ENCODE measurements around the gene GRIN2A. TPM values are rescaled to one million over a fixed set of nuclear protein-coding genes. Genes with fewer than 3 reads are reported as not detected.

The GRIN2A gene
- total and polyA plus RNA-seq, 2 experiments from 2014 or later, result not detected

DNA sequence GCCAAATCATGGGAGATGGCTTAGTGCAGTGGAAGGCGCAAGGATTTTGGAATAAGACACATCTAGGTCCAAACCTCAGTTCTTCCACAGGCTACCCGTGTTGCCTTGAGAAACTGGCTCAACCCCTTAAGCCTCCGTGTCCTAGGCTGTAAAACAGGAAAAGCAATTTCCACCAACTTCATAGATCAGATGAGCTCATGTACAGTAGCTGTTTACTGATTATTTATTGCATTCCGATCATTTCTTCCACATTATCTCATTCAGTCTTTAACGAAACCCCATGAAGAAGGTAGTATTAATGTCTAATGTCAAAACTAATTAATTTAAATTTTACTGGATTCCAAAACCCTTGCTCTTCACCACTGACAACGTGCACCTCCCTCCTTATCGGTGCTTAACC, 231.6 kb downstream of the GRIN2A start:
- Histone ChIP-seq H3K9ac (no peak overlapping the region), H3K9me3 (ENCODE audit: low read depth) (no peaks in the 10 kb centered on the region), H3K4me3 (no peak overlapping the region), H2AFZ (no peak overlapping the region), H3K4me2 (ENCODE audit: unreplicated experiment) (no peak overlapping the region), H3K27me3 (replicated peaks; ENCODE audit: insufficient read depth) (no peaks in the 10 kb centered on the region), H3K79me2 (ENCODE audit: insufficient read depth) (no peaks in the 10 kb centered on the region), H3K9me2 (ENCODE audit: insufficient read depth) (no peaks in the 10 kb centered on the region), H3K27ac (no peak overlapping the region), H3K4me1 (ENCODE audit: insufficient read depth) (no peaks in the 10 kb centered on the region), H3F3A (ENCODE audit: insufficient read depth) (no peaks in the 10 kb centered on the region), H4K20me1 (ENCODE audit: insufficient read depth) (no peaks in the 10 kb centered on the region), H3K36me3 (ENCODE audit: low read depth) (no peaks in the 10 kb centered on the region)
- TF ChIP-seq EZH2phosphoT487 (IDR thresholded peaks at IDR 0.05; ENCODE audit: insufficient read depth, low read depth), result no peak
- TF ChIP-seq EZH2 (IDR thresholded peaks at IDR 0.05; ENCODE audit: insufficient read depth, poor library complexity, severe bottlenecking), result no peak
- no peak for DNase-seq
- 20 to 31% methylated on average over 7 of the region's 7 CpGs for WGBS, 2 experiments (ENCODE audit: low coverage in 1 of 2, low lambda C conversion rate in 2 of 2, missing lambda C conversion rate in 2 of 2)
- in situ Hi-C loops (cut with MboI), result no loop called here

GRCh38 chr16:9949396-9949795, 232.8 kb downstream of the GRIN2A start:
- TF ChIP-seq EZH2phosphoT487 (IDR thresholded peaks at IDR 0.05; ENCODE audit: insufficient read depth, low read depth) (no peak), EZH2 (IDR thresholded peaks at IDR 0.05; ENCODE audit: insufficient read depth, poor library complexity, severe bottlenecking) (no peak)
- Histone ChIP-seq H4K20me1 (ENCODE audit: insufficient read depth) (no peaks in the 10 kb centered on the region), H2AFZ (no peak overlapping the region), H3K4me3 (no peak overlapping the region), H3K9me3 (ENCODE audit: low read depth) (no peaks in the 10 kb centered on the region), H3K27ac (no peak overlapping the region), H3K9ac (no peak overlapping the region), H3K4me1 (ENCODE audit: insufficient read depth) (no peaks in the 10 kb centered on the region), H3K27me3 (replicated peaks; ENCODE audit: insufficient read depth) (no peaks in the 10 kb centered on the region), H3K9me2 (ENCODE audit: insufficient read depth) (no peaks in the 10 kb centered on the region), H3K4me2 (ENCODE audit: unreplicated experiment) (no peak overlapping the region), H3K79me2 (ENCODE audit: insufficient read depth) (no peaks in the 10 kb centered on the region), H3F3A (ENCODE audit: insufficient read depth) (no peaks in the 10 kb centered on the region), H3K36me3 (ENCODE audit: low read depth) (no peaks in the 10 kb centered on the region)
- 27 to 30% methylated on average over 5 of the region's 5 CpGs for WGBS, 2 experiments (ENCODE audit: low coverage in 1 of 2, low lambda C conversion rate in 2 of 2, missing lambda C conversion rate in 2 of 2)
- in situ Hi-C loops (cut with MboI), result no loop called here
- DNase-seq, result no peak

DNA sequence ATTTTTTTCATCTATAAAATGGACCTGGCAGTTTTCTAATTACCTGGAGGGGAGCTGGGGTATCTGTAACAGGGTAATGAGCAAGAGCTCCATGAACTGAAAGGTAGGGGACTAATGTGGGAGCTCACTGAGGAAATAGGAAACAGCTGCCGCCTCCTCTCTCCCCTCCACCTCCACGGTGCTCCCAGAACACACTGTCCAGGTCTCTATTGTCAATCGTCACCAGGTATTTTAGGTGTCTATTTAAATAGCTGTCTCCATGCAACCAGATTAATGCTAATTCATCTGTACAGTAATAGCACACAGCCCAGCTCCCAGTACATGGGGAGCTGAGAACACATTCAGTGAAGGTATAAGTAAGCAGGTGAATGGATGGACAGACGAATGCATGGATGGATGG, 233.3 kb downstream of the GRIN2A start:
- no peaks in the 10 kb centered on the region for H4K20me1 ChIP-seq (ENCODE audit: insufficient read depth)
- H3K27me3 ChIP-seq (replicated peaks; ENCODE audit: insufficient read depth), result no peaks in the 10 kb centered on the region
- H3K9me3 ChIP-seq (ENCODE audit: low read depth), result no peaks in the 10 kb centered on the region
- H3K9ac ChIP-seq, result no peak overlapping the region
- no peak overlapping the region for H3K4me3 ChIP-seq
- no peaks in the 10 kb centered on the region for H3K79me2 ChIP-seq (ENCODE audit: insufficient read depth)
- DNase-seq, result no peak
- H3K27ac ChIP-seq, result no peak overlapping the region
- TF ChIP-seq EZH2phosphoT487 (IDR thresholded peaks at IDR 0.05; ENCODE audit: insufficient read depth, low read depth), result no peak
- TF ChIP-seq EZH2 (IDR thresholded peaks at IDR 0.05; ENCODE audit: insufficient read depth, poor library complexity, severe bottlenecking), result no peak
- H3F3A ChIP-seq (ENCODE audit: insufficient read depth), result no peaks in the 10 kb centered on the region
- in situ Hi-C loops (cut with MboI), result no loop called here
- no peak overlapping the region for H3K4me2 ChIP-seq (ENCODE audit: unreplicated experiment)
- 10 to 15% methylated on average over 4 of the region's 4 CpGs for WGBS, 2 experiments (ENCODE audit: low coverage in 1 of 2, low lambda C conversion rate in 2 of 2, missing lambda C conversion rate in 2 of 2)
- H3K9me2 ChIP-seq (ENCODE audit: insufficient read depth), result no peaks in the 10 kb centered on the region
- no peaks in the 10 kb centered on the region for H3K4me1 ChIP-seq (ENCODE audit: insufficient read depth)
- H2AFZ ChIP-seq, result no peak overlapping the region
- H3K36me3 ChIP-seq (ENCODE audit: low read depth), result no peaks in the 10 kb centered on the region

- H3K4me1 ChIP-seq (ENCODE audit: insufficient read depth), result no peaks in the 10 kb centered on the region
- TF ChIP-seq EZH2 (IDR thresholded peaks at IDR 0.05; ENCODE audit: insufficient read depth, poor library complexity, severe bottlenecking) (no peak), EZH2phosphoT487 (IDR thresholded peaks at IDR 0.05; ENCODE audit: insufficient read depth, low read depth) (no peak)
- H3K36me3 ChIP-seq (ENCODE audit: low read depth), result no peaks in the 10 kb centered on the region
- H4K20me1 ChIP-seq (ENCODE audit: insufficient read depth), result no peaks in the 10 kb centered on the region
- no peaks in the 10 kb centered on the region for H3K27me3 ChIP-seq (replicated peaks; ENCODE audit: insufficient read depth)
- no peaks in the 10 kb centered on the region for H3K9me3 ChIP-seq (ENCODE audit: low read depth)
- H3F3A ChIP-seq (ENCODE audit: insufficient read depth), result no peaks in the 10 kb centered on the region
- H3K4me2 ChIP-seq (ENCODE audit: unreplicated experiment), result no peak overlapping the region
- no peaks in the 10 kb centered on the region for H3K79me2 ChIP-seq (ENCODE audit: insufficient read depth)
- no peak overlapping the region for H3K27ac ChIP-seq
- H3K4me3 ChIP-seq, result no peak overlapping the region
- H3K9me2 ChIP-seq (ENCODE audit: insufficient read depth), result no peaks in the 10 kb centered on the region
- H2AFZ ChIP-seq, result no peak overlapping the region
- 8 to 12% methylated on average over 3 of the region's 3 CpGs for WGBS, 2 experiments (ENCODE audit: low coverage in 1 of 2, low lambda C conversion rate in 2 of 2, missing lambda C conversion rate in 2 of 2)
- no peak for DNase-seq
- in situ Hi-C loops (cut with MboI), result no loop called here
- no peak overlapping the region for H3K9ac ChIP-seq
Observed at GRCh38 chr16:9946022-9946720, 236.1 kb downstream of the GRIN2A start.

Data from GM23248 (cell line).